Endodermal cell (in vitro differentiated cells): ENCODE data around the gene UBE2V1. TPM values are rescaled to one million over a fixed set of nuclear protein-coding genes. Genes with fewer than 3 reads are reported as not detected.
"Not testable (repeated sequence)": the region's sequence is repeated elsewhere in the genome, so short reads cannot be mapped to it uniquely, and the experiment has no call there.

Experiments
- DNase-seq: peaks from one replicate; pipeline ENCODE4 v3.0.0-alpha.2; 2017
- H3K27ac ChIP-seq: 2 replicates; pipeline ENCODE4 v1.5.1; 2013; ENCODE audit warnings: mild to moderate bottlenecking, low read depth, low read length, moderate library complexity
- H3K27me3 ChIP-seq: 2 replicates; pipeline ENCODE4 v1.6.1; 2013; ENCODE audit warnings: mild to moderate bottlenecking, low read length, moderate library complexity; ENCODE audit not compliant: insufficient read depth, control insufficient read depth, poor library complexity, severe bottlenecking
- H3K36me3 ChIP-seq: 2 replicates; pipeline ENCODE4 v1.7.0; 2013; ENCODE audit warnings: mild to moderate bottlenecking, low read length, moderate library complexity; ENCODE audit not compliant: control insufficient read depth, insufficient read depth
- H3K4me1 ChIP-seq: one replicate; pipeline ENCODE4 v1.7.0; 2013; ENCODE audit warnings: low read length; ENCODE audit not compliant: control insufficient read depth, insufficient read depth
- H3K4me3 ChIP-seq: 2 replicates; pipeline ENCODE4 v1.5.1; 2013; ENCODE audit warnings: mild to moderate bottlenecking, low read length, moderate library complexity
- H3K9ac ChIP-seq: 2 replicates; pipeline ENCODE4 v1.6.1; 2013; ENCODE audit warnings: mild to moderate bottlenecking, low read length, moderate library complexity; ENCODE audit not compliant: poor library complexity, severe bottlenecking; ENCODE audit errors: extremely low read depth
- H3K9me3 ChIP-seq: 2 replicates; pipeline ENCODE4 v1.6.1; 2013; ENCODE audit warnings: mild to moderate bottlenecking, low read length, moderate library complexity; ENCODE audit not compliant: control insufficient read depth
- H3K27ac Mint-ChIP-seq: 2 replicates; pipeline ENCODE4 v1.8.0; 2020; ENCODE audit warnings: mixed read lengths
- H3K27me3 Mint-ChIP-seq: 2 replicates; pipeline ENCODE4 v1.8.0; 2021; ENCODE audit warnings: mild to moderate bottlenecking, mixed read lengths; ENCODE audit not compliant: insufficient read depth
- H3K36me3 Mint-ChIP-seq: 2 replicates; pipeline ENCODE4 v1.8.0; 2020; ENCODE audit warnings: low read depth, mixed read lengths
- H3K4me1 Mint-ChIP-seq: 2 replicates; pipeline ENCODE4 v1.8.0; 2020; ENCODE audit warnings: mixed read lengths
- H3K4me3 Mint-ChIP-seq: 2 replicates; pipeline ENCODE4 v1.8.0; 2020; ENCODE audit warnings: mild to moderate bottlenecking, moderate library complexity, mixed read lengths
- H3K9me3 Mint-ChIP-seq: 2 replicates; pipeline ENCODE4 v1.8.0; 2020; ENCODE audit warnings: mild to moderate bottlenecking, mixed read lengths
- CTCF ChIP-seq: fragments of 200-600 bp; sonication (generic); conservative IDR thresholded peaks from 2 replicates; pipeline ENCODE4 v1.5.0; 2021; ENCODE audit warnings: antibody characterized with exemption, mild to moderate bottlenecking
- WGBS, 2 experiments: methylation state at CpG; one replicate each; pipeline versions ENCODE4 v1.1.5 to v1.1.7; 2013; ENCODE audit warnings: missing lambda C conversion rate in 2 of 2, mixed read lengths in 1 of 2; ENCODE audit not compliant: insufficient coverage in 1 of 2, insufficient read length in 1 of 2; 5-methylcytosine and 5-hydroxymethylcytosine counted together
- long read RNA-seq, 4 experiments: library from polyadenylated mRNA in 2 of 4; library from RNA in 1 of 4; library from capped mRNA in 1 of 4; stranded (forward) in 3 of 4; unstranded in 1 of 4; transcript quantifications; one replicate each; pipeline ENCODE4 v2.0.0, GENCODE V29; 2020 to 2021; ENCODE audit warnings: inconsistent platforms in 1 of 4
- polyA plus RNA-seq, 2 experiments: library from polyadenylated mRNA; stranded (reverse); fragments of 50-300 nt; gene quantifications; one replicate each; pipeline ENCODE4 v1.2.3, GENCODE V29; 2013
- total RNA-seq, 2 donors: library from RNA; stranded (reverse); fragmentation: NEBNext Ultra II Directional in 1 of 2; extraction: Animal tissue kit (Norgen Biotek cat#: 25700) in 1 of 2; gene quantifications; 2 replicates in 1 of 2; 3 replicates in 1 of 2; pipeline ENCODE4 v1.2.1, GENCODE V29; 2021

Gene UBE2V1
- 100 to 1,000 TPM; 165 to 168 TPM for total RNA-seq
- polyA plus RNA-seq (2013, experiment 1 of 2), result 148 TPM
- polyA plus RNA-seq (2013, experiment 2 of 2), result 147 TPM
- long read RNA-seq, experiment 1, transcript UBE2V1-203 (4 exons, 2,133 nt), result major isoform, 35 of 55 reads
- long read RNA-seq, experiment 1, partial matches to known transcripts, result 9 of 55 reads
- long read RNA-seq, experiment 1, other reads (novel, unspliced or antisense), result 6 of 55 reads
- long read RNA-seq, experiment 2, transcript UBE2V1-203 (4 exons, 2,133 nt), result major isoform, 598 of 637 reads
- long read RNA-seq, experiment 2, transcript UBE2V1-211 (3 exons, 566 nt), result minor isoform, 7 of 637 reads
- long read RNA-seq, experiment 2, transcript UBE2V1-205 (3 exons, 1,983 nt), result minor isoform, 9 of 637 reads
- long read RNA-seq, experiment 2, transcript UBE2V1-202 (3 exons, 1,973 nt), result minor isoform, 8 of 637 reads
- long read RNA-seq, experiment 2, partial matches to known transcripts, result 1 of 637 reads
- long read RNA-seq, experiment 2, other reads (novel, unspliced or antisense), result 5 of 637 reads
- long read RNA-seq, experiment 3, transcript UBE2V1-203 (4 exons, 2,133 nt), result major isoform, 511 of 550 reads
- long read RNA-seq, experiment 3, transcript UBE2V1-201 (4 exons, 2,536 nt), result minor isoform, 7 of 550 reads
- long read RNA-seq, experiment 3, transcript UBE2V1-205 (3 exons, 1,983 nt), result minor isoform, 9 of 550 reads
- long read RNA-seq, experiment 3, partial matches to known transcripts, result 2 of 550 reads
- long read RNA-seq, experiment 3, other reads (novel, unspliced or antisense), result 12 of 550 reads
- long read RNA-seq, experiment 4, transcript UBE2V1-203 (4 exons, 2,133 nt), result major isoform, 226 of 248 reads
- long read RNA-seq, experiment 4, transcript UBE2V1-201 (4 exons, 2,536 nt), result minor isoform, 6 of 248 reads
- long read RNA-seq, experiment 4, partial matches to known transcripts, result 0 of 248 reads
- long read RNA-seq, experiment 4, other reads (novel, unspliced or antisense), result 6 of 248 reads

GRCh38 chr20:50112512-50113419 lies at the start of gene UBE2V1:
Gene UBE2V1 (minus strand): TSS chr20:50113150. CDS start chr20:50113128, 22 bp downstream.
- Mint-ChIP-seq H3K4me1 (peaks cover 46% of the 10 kb centered on the region), H3K27me3 (no peaks in the 10 kb centered on the region), H3K27ac (peak within 1 kb of the TSS; percentile 99), H3K9me3 (no peaks in the 10 kb centered on the region), H3K4me3 (peak within 1 kb of the TSS; percentile 94), H3K36me3 (peaks cover 21% of the 10 kb centered on the region)
- no peaks in the 10 kb centered on the region for H3K27me3 ChIP-seq
- peak; percentile 42 for TF ChIP-seq CTCF
- H3K4me3 ChIP-seq, result peak within 1 kb of the TSS; percentile 92
- peaks cover 15% of the 10 kb centered on the region for H3K36me3 ChIP-seq
- peak within 1 kb of the TSS; percentile 91 for H3K27ac ChIP-seq
- WGBS, 2 experiments, result 0% methylated on average over 14 to 70 of the region's 70 CpGs
- H3K4me1 ChIP-seq, result peaks cover 3% of the 10 kb centered on the region
- H3K9ac ChIP-seq, result peak within 1 kb of the TSS; percentile 89
- no peaks in the 10 kb centered on the region for H3K9me3 ChIP-seq
- DNase-seq, result peak; percentile 95

- DNase-seq, H3K27ac ChIP-seq, H3K4me3 Mint-ChIP-seq, H3K36me3 ChIP-seq, H3K36me3 Mint-ChIP-seq, H3K9me3 ChIP-seq, H3K9me3 Mint-ChIP-seq, H3K27me3 Mint-ChIP-seq, H3K4me3 ChIP-seq, H3K9ac ChIP-seq, H3K4me1 ChIP-seq, H3K27ac Mint-ChIP-seq, H3K27me3 ChIP-seq: not testable (repeated sequence)
- peaks cover 15% of the 10 kb centered on the region for H3K4me1 Mint-ChIP-seq
- 80 to 89% methylated on average over 2 to 6 of the region's 7 CpGs for WGBS, 2 experiments
These were observed 48.5 kb upstream of the UBE2V1 start for GRCh38 chr20:50161494-50161893.

- Mint-ChIP-seq H3K36me3 (peaks cover 15% of the 10 kb centered on the region), H3K9me3 (no peaks in the 10 kb centered on the region), H3K27ac (peak within 1 kb of the TSS; percentile 88), H3K4me3 (peak within 1 kb of the TSS; percentile 80), H3K27me3 (peaks cover 4% of the 10 kb centered on the region), H3K4me1 (peaks cover 29% of the 10 kb centered on the region)
- H3K4me3 ChIP-seq, result peak within 1 kb of the TSS; percentile 86
- DNase-seq, result peak; percentile 95
- H3K4me1 ChIP-seq, result no peaks in the 10 kb centered on the region
- H3K9me3 ChIP-seq, result no peaks in the 10 kb centered on the region
- H3K36me3 ChIP-seq, result peaks cover 24% of the 10 kb centered on the region
- no peak for TF ChIP-seq CTCF
- H3K27ac ChIP-seq, result no peak within 1 kb of the TSS
- no peaks in the 10 kb centered on the region for H3K27me3 ChIP-seq
- WGBS, 2 experiments, result 8 to 14% methylated on average over 44 to 99 of the region's 99 CpGs
- H3K9ac ChIP-seq, result peak within 1 kb of the TSS; percentile 91
These were observed 40.8 kb upstream of the UBE2V1 start, which contains the start of gene PEDS1 for GRCh38 chr20:50153500-50154377. Gene PEDS1 (minus strand): TSS chr20:50153723. CDS start chr20:50153637, 86 bp downstream.
